HEK293 (cell line): ENCODE results near the gene RASAL2.

Experiments
- CTCF ChIA-PET: fragments of 350-600 bp; formaldehyde crosslinking; extraction: SDS; loops from one replicate; lab custom pipeline; 2021; ENCODE audit warnings: antibody characterized with exemption; lab: Yijun Ruan, JAX
- POLR2A ChIA-PET: fragments of 300-600 bp; formaldehyde crosslinking; extraction: SDS; loops from one replicate; lab custom pipeline; 2020; ENCODE audit warnings: antibody characterized with exemption, inconsistent platforms; lab: Yijun Ruan, JAX
- H3K27ac ChIP-seq: fragments of 200-500 bp; sonication (Bioruptor generic); 2 replicates; pipeline ENCODE4 v1.5.1; 2014; ENCODE audit warnings: low read depth, low read length, control low read depth, inconsistent platforms; ENCODE audit errors: extremely low read depth
- H3K36me3 ChIP-seq, 2 experiments: fragments of 200-500 bp in 1 of 2; sonication (Bioruptor generic) in 1 of 2; 1 replicate in 1 of 2; 2 replicates in 1 of 2; pipeline ENCODE4 v1.5.1; 2014 to 2017; ENCODE audit warnings: inconsistent platforms in 2 of 2, low read length in 2 of 2; ENCODE audit not compliant: control insufficient read depth in 2 of 2, insufficient read depth in 1 of 2
- H3K4me1 ChIP-seq: fragments of 200-500 bp; sonication (Bioruptor generic); 2 replicates; pipeline ENCODE4 v1.5.1; 2014; ENCODE audit warnings: mild to moderate bottlenecking, low read length, inconsistent platforms; ENCODE audit not compliant: control insufficient read depth, insufficient read depth
- H3K4me3 ChIP-seq: 2 replicates; pipeline ENCODE4 v1.5.1; 2011; ENCODE audit warnings: low read depth, mild to moderate bottlenecking, control low read depth, low read length, moderate library complexity
- H3K9me3 ChIP-seq: fragments of 200-500 bp; sonication (Bioruptor generic); 2 replicates; pipeline ENCODE4 v1.5.1; 2014; ENCODE audit warnings: low read depth, low read length, inconsistent platforms; ENCODE audit not compliant: control insufficient read depth, insufficient read depth
- BCL11B ChIP-seq: fragments of 450-650 bp; formaldehyde crosslinking; IDR thresholded peaks from 2 replicates; pipeline ENCODE4 v1.5.1; 2016; ENCODE audit warnings: low read depth, missing biosample characterization, missing genetic modification characterization
- GFI1B ChIP-seq: fragments of 450-650 bp; formaldehyde crosslinking; IDR thresholded peaks from 2 replicates; pipeline ENCODE4 v1.5.1; 2016; ENCODE audit warnings: missing biosample characterization, missing genetic modification characterization
- GLI4 ChIP-seq: fragments of 450-650 bp; formaldehyde crosslinking; IDR thresholded peaks from 2 replicates; pipeline ENCODE4 v1.5.1; 2016; ENCODE audit warnings: missing biosample characterization, missing genetic modification characterization
- HOXD13 ChIP-seq: sonication (generic); formaldehyde crosslinking; IDR thresholded peaks from 2 replicates; pipeline ENCODE4 v1.8.0; 2022; ENCODE audit warnings: missing genetic modification reagents, borderline replicate concordance
- KLF1 ChIP-seq: fragments of 450-650 bp; formaldehyde crosslinking; IDR thresholded peaks from 2 replicates; pipeline ENCODE4 v1.5.1; 2016; ENCODE audit warnings: missing biosample characterization, missing genetic modification characterization
- KLF9 ChIP-seq: fragments of 450-650 bp; formaldehyde crosslinking; IDR thresholded peaks from 2 replicates; pipeline ENCODE4 v1.5.1; 2016; ENCODE audit warnings: missing biosample characterization, missing genetic modification characterization, low read depth
- MYNN ChIP-seq: fragments of 450-650 bp; formaldehyde crosslinking; IDR thresholded peaks from 2 replicates; pipeline ENCODE4 v1.5.1; 2016; ENCODE audit warnings: missing biosample characterization, missing genetic modification characterization, borderline replicate concordance
- MZF1 ChIP-seq: fragments of 450-650 bp; formaldehyde crosslinking; IDR thresholded peaks from 2 replicates; pipeline ENCODE4 v1.5.1; 2017; ENCODE audit warnings: missing biosample characterization, missing genetic modification characterization, borderline replicate concordance
- SCRT2 ChIP-seq: fragments of 450-650 bp; formaldehyde crosslinking; IDR thresholded peaks from 2 replicates; pipeline ENCODE4 v1.5.1; 2016; ENCODE audit warnings: missing biosample characterization, missing genetic modification characterization
- ZBTB7A ChIP-seq: fragments of 450-650 bp; formaldehyde crosslinking; IDR thresholded peaks from 2 replicates; pipeline ENCODE4 v1.5.1; 2016; ENCODE audit warnings: low read depth, missing biosample characterization, missing genetic modification characterization
- ZFP41 ChIP-seq: fragments of 450-650 bp; formaldehyde crosslinking; IDR thresholded peaks from 2 replicates; pipeline ENCODE4 v1.5.1; 2016; ENCODE audit warnings: missing biosample characterization, missing genetic modification characterization, borderline replicate concordance
- ZNF133 ChIP-seq: fragments of 450-650 bp; formaldehyde crosslinking; IDR thresholded peaks from 2 replicates; pipeline ENCODE4 v1.5.1; 2016; ENCODE audit warnings: missing biosample characterization, missing genetic modification characterization
- ZNF2 ChIP-seq: fragments of 450-650 bp; formaldehyde crosslinking; IDR thresholded peaks from 2 replicates; pipeline ENCODE4 v1.5.1; 2016; ENCODE audit warnings: missing biosample characterization, missing genetic modification characterization
- ZNF202 ChIP-seq: fragments of 450-650 bp; formaldehyde crosslinking; IDR thresholded peaks from 2 replicates; pipeline ENCODE4 v1.5.1; 2016; ENCODE audit warnings: missing biosample characterization, missing genetic modification characterization, borderline replicate concordance
- ZNF335 ChIP-seq: fragments of 450-650 bp; formaldehyde crosslinking; conservative IDR thresholded peaks from 2 replicates; pipeline ENCODE4 v1.5.1; 2016; ENCODE audit warnings: missing biosample characterization, missing genetic modification characterization
- ZNF37A ChIP-seq: fragments of 450-650 bp; IDR thresholded peaks from 2 replicates; pipeline ENCODE4 v1.5.1; 2018; ENCODE audit warnings: missing biosample characterization, missing genetic modification characterization
- ZNF600 ChIP-seq: fragments of 450-650 bp; formaldehyde crosslinking; IDR thresholded peaks from 2 replicates; pipeline ENCODE4 v1.5.1; 2016; ENCODE audit warnings: missing biosample characterization, missing genetic modification characterization
- ZNF621 ChIP-seq: fragments of 450-650 bp; formaldehyde crosslinking; IDR thresholded peaks from 2 replicates; pipeline ENCODE4 v1.5.1; 2017; ENCODE audit warnings: missing biosample characterization, missing genetic modification characterization
- ZNF660 ChIP-seq: fragments of 450-650 bp; IDR thresholded peaks from 2 replicates; pipeline ENCODE4 v1.5.1; 2018; ENCODE audit warnings: missing biosample characterization, mild to moderate bottlenecking, missing genetic modification characterization
- ZNF777 ChIP-seq: fragments of 450-650 bp; formaldehyde crosslinking; IDR thresholded peaks from 2 replicates; pipeline ENCODE4 v1.5.1; 2017; ENCODE audit warnings: missing biosample characterization, missing genetic modification characterization, borderline replicate concordance
- ZNF792 ChIP-seq: fragments of 450-650 bp; formaldehyde crosslinking; IDR thresholded peaks from 2 replicates; pipeline ENCODE4 v1.5.1; 2016; ENCODE audit warnings: missing biosample characterization, missing genetic modification characterization
- ZNF843 ChIP-seq: fragments of 450-650 bp; formaldehyde crosslinking; IDR thresholded peaks from 2 replicates; pipeline ENCODE4 v1.5.1; 2016; ENCODE audit warnings: missing biosample characterization, missing genetic modification characterization
- TF ChIP-seq, protein P1 (sequence below): fragments of 450-650 bp; formaldehyde crosslinking; IDR thresholded peaks from 2 replicates; pipeline ENCODE4 v1.5.1; 2016; ENCODE audit warnings: missing biosample characterization, missing genetic modification characterization
- TF ChIP-seq, protein P2 (sequence below): fragments of 450-650 bp; IDR thresholded peaks from 2 replicates; pipeline ENCODE4 v1.5.1; 2018; ENCODE audit warnings: missing biosample characterization, mild to moderate bottlenecking, missing genetic modification characterization
- TF ChIP-seq, protein P3 (sequence below): fragments of 450-650 bp; formaldehyde crosslinking; IDR thresholded peaks from 2 replicates; pipeline ENCODE4 v1.5.1; 2016; ENCODE audit warnings: missing biosample characterization, missing genetic modification characterization
- TF ChIP-seq, protein P4 (sequence below): fragments of 450-650 bp; formaldehyde crosslinking; IDR thresholded peaks from 2 replicates; pipeline ENCODE4 v1.5.1; 2016; ENCODE audit warnings: missing biosample characterization, missing genetic modification characterization
- TF ChIP-seq, protein P5 (sequence below): fragments of 450-650 bp; formaldehyde crosslinking; conservative IDR thresholded peaks from 2 replicates; pipeline ENCODE4 v1.5.1; 2016; ENCODE audit warnings: low read depth, missing biosample characterization, missing genetic modification characterization

Gene RASAL2

DNA sequence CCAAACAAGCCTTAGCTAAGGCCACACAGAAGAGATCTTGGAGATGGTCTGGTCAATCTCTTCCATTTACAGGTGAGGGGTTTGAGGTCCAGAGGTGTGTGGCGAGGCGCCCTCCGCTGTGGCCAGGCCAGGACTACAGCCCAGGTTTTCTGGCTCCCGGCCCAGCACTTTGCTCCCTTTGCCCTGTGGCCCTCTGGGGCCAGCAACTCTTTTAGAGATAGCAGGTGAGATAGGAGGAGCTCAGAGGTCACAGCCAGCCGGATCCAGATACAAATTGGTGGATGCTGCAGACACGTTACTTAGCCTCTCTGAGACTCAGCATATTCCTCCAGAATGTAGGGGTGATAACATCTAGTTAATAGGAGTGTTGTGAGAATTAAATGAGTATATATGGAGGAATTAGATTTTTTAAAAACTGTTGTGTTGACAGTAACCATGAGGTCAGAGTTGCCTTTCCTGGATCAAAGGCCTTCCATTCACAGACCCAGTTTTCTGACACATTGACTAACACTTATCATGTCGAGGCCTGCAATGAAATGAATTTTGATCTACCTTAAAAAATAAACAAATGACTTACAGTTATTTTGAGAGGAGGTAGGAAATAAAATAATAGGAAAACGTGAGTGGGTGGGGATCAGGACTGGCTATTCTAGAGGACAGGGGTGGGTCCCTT lies 435.6 kb downstream of the RASAL2 start:
- CTCF ChIA-PET, result interaction anchor here (1.0 to 3.5 kb wide), 5 partner anchors 12 to 840 kb away, joined by 3 to 19 read pairs (median 3); no protein-coding TSS in a partner anchor
- POLR2A ChIA-PET, result no interaction called here
- Histone ChIP-seq H3K36me3 (no peaks in the 10 kb centered on the region), H3K4me1 (no peaks in the 10 kb centered on the region; the same call in 1 of the 2 replicates), H3K27ac (no peak overlapping the region), H3K4me3 (no peak overlapping the region), H3K9me3 (no peaks in the 10 kb centered on the region)
- no peak for TF ChIP-seq ZNF621 (tag by site-specific recombination)
- TF ChIP-seq GLI4 (tag by site-specific recombination), result no peak
- TF ChIP-seq, protein P1, sequence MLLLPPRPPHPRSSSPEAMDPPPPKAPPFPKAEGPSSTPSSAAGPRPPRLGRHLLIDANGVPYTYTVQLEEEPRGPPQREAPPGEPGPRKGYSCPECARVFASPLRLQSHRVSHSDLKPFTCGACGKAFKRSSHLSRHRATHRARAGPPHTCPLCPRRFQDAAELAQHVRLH (tag by site-specific recombination), result no peak
- no peak for TF ChIP-seq ZNF792 (tag by site-specific recombination)
- TF ChIP-seq HOXD13 (CRISPR knock-in tag), result no peak
- TF ChIP-seq ZFP41 (tag by site-specific recombination), result no peak
- TF ChIP-seq, protein P2, sequence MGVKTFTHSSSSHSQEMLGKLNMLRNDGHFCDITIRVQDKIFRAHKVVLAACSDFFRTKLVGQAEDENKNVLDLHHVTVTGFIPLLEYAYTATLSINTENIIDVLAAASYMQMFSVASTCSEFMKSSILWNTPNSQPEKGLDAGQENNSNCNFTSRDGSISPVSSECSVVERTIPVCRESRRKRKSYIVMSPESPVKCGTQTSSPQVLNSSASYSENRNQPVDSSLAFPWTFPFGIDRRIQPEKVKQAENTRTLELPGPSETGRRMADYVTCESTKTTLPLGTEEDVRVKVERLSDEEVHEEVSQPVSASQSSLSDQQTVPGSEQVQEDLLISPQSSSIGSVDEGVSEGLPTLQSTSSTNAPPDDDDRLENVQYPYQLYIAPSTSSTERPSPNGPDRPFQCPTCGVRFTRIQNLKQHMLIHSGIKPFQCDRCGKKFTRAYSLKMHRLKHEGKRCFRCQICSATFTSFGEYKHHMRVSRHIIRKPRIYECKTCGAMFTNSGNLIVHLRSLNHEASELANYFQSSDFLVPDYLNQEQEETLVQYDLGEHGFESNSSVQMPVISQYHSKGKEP (tag by site-specific recombination), result no peak
- TF ChIP-seq GFI1B (tag by site-specific recombination), result no peak
- no peak for TF ChIP-seq ZNF133 (tag by site-specific recombination)
- TF ChIP-seq ZNF843 (tag by site-specific recombination), result no peak
- TF ChIP-seq ZNF37A (tag by site-specific recombination), result no peak
- no peak for TF ChIP-seq ZNF2 (tag by site-specific recombination)
- no peak for TF ChIP-seq ZNF335 (tag by site-specific recombination)

DNA sequence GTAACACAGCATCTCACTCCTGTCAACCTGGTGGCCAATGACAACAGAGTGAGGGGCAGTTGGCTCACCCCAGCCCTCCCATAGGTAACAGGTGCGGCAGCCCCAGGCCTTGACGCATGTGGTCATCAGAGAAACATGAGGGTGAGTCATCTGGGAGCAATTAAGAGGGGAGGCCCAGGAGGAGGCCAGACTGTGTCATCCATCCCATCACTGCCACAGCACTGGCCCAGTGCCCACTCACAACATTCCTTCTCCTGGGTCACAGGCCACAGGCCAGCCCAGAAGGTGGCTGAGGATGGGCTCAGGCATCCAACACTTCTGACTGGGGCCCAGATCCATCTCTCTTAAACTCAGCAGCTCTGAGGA lies 436.1 kb downstream of the RASAL2 start:
- H3K9me3 ChIP-seq, result no peaks in the 10 kb centered on the region
- CTCF ChIA-PET, result interaction anchor here (0.9 to 3.6 kb wide), 8 partner anchors 11 to 840 kb away, joined by 3 to 39 read pairs (median 7); no protein-coding TSS in a partner anchor
- no peaks in the 10 kb centered on the region for H3K36me3 ChIP-seq
- H3K27ac ChIP-seq, result no peak overlapping the region
- no peaks in the 10 kb centered on the region; the same call in 1 of the 2 replicates for H3K4me1 ChIP-seq
- H3K4me3 ChIP-seq, result no peak overlapping the region
- POLR2A ChIA-PET, result interaction anchor here (0.7 kb wide), 1 partner anchor 473 kb away, joined by 3 read pairs; no protein-coding TSS in a partner anchor
- TF ChIP-seq, protein P3, sequence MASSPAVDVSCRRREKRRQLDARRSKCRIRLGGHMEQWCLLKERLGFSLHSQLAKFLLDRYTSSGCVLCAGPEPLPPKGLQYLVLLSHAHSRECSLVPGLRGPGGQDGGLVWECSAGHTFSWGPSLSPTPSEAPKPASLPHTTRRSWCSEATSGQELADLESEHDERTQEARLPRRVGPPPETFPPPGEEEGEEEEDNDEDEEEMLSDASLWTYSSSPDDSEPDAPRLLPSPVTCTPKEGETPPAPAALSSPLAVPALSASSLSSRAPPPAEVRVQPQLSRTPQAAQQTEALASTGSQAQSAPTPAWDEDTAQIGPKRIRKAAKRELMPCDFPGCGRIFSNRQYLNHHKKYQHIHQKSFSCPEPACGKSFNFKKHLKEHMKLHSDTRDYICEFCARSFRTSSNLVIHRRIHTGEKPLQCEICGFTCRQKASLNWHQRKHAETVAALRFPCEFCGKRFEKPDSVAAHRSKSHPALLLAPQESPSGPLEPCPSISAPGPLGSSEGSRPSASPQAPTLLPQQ (tag by site-specific recombination), result peak; percentile 82
- TF ChIP-seq SCRT2 (tag by site-specific recombination), result peak; percentile 97
- peak; percentile 55; the same call in 1 of the 2 replicates for TF ChIP-seq ZNF600 (tag by site-specific recombination)
- TF ChIP-seq KLF9 (tag by site-specific recombination), result no peak
- TF ChIP-seq MZF1 (tag by site-specific recombination), result no peak
- no peak for TF ChIP-seq ZNF777
- peak; percentile 68; the same call in 1 of the 2 replicates for TF ChIP-seq ZNF660 (tag by site-specific recombination)
- TF ChIP-seq MYNN (tag by site-specific recombination), result no peak
- no peak for TF ChIP-seq ZBTB7A (tag by site-specific recombination)
- TF ChIP-seq, protein P4, sequence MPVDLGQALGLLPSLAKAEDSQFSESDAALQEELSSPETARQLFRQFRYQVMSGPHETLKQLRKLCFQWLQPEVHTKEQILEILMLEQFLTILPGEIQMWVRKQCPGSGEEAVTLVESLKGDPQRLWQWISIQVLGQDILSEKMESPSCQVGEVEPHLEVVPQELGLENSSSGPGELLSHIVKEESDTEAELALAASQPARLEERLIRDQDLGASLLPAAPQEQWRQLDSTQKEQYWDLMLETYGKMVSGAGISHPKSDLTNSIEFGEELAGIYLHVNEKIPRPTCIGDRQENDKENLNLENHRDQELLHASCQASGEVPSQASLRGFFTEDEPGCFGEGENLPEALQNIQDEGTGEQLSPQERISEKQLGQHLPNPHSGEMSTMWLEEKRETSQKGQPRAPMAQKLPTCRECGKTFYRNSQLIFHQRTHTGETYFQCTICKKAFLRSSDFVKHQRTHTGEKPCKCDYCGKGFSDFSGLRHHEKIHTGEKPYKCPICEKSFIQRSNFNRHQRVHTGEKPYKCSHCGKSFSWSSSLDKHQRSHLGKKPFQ (tag by site-specific recombination), result no peak
- TF ChIP-seq ZNF202, result no peak
- TF ChIP-seq KLF1 (tag by site-specific recombination), result no peak
- TF ChIP-seq BCL11B, result no peak
- TF ChIP-seq, protein P5, sequence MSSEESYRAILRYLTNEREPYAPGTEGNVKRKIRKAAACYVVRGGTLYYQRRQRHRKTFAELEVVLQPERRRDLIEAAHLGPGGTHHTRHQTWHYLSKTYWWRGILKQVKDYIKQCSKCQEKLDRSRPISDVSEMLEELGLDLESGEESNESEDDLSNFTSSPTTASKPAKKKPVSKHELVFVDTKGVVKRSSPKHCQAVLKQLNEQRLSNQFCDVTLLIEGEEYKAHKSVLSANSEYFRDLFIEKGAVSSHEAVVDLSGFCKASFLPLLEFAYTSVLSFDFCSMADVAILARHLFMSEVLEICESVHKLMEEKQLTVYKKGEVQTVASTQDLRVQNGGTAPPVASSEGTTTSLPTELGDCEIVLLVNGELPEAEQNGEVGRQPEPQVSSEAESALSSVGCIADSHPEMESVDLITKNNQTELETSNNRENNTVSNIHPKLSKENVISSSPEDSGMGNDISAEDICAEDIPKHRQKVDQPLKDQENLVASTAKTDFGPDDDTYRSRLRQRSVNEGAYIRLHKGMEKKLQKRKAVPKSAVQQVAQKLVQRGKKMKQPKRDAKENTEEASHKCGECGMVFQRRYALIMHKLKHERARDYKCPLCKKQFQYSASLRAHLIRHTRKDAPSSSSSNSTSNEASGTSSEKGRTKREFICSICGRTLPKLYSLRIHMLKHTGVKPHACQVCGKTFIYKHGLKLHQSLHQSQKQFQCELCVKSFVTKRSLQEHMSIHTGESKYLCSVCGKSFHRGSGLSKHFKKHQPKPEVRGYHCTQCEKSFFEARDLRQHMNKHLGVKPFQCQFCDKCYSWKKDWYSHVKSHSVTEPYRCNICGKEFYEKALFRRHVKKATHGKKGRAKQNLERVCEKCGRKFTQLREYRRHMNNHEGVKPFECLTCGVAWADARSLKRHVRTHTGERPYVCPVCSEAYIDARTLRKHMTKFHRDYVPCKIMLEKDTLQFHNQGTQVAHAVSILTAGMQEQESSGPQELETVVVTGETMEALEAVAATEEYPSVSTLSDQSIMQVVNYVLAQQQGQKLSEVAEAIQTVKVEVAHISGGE (tag by site-specific recombination), result no peak
